Keratinocyte (primary cell): ENCODE results near the gene SLC16A9. TPM values are rescaled to one million over a fixed set of nuclear protein-coding genes. Genes with fewer than 3 reads are reported as not detected.
"Not testable (repeated sequence)": the region's sequence is repeated elsewhere in the genome, so short reads cannot be mapped to it uniquely, and the experiment has no call there.

Source experiments
- DNase-seq: peaks from one replicate; pipeline ENCODE4 v3.0.0-alpha.2; 2011; ENCODE audit warnings: low read depth, missing footprints, low spot score
- FAIRE-seq: peaks from 2 replicates; lab custom pipeline; 2011; peaks lifted over from hg19 to GRCh38; lab: Jason Lieb, UNC
- H2AFZ ChIP-seq: 2 replicates; pipeline ENCODE4 v1.6.0; 2012; ENCODE audit warnings: low read length, control low read depth, inconsistent platforms; ENCODE audit not compliant: control insufficient read depth
- H3K27ac ChIP-seq: 2 replicates; pipeline ENCODE4 v1.5.1; 2011; ENCODE audit warnings: low read length; ENCODE audit not compliant: control insufficient read depth, insufficient read depth
- H3K27me3 ChIP-seq: 3 replicates; pipeline ENCODE4 v1.6.0; 2011; ENCODE audit warnings: low read length; ENCODE audit not compliant: control insufficient read depth, insufficient read depth; ENCODE audit errors: extremely low read depth
- H3K36me3 ChIP-seq, 2 experiments: 2 replicates in 1 of 2; 3 replicates in 1 of 2; pipeline ENCODE4 v1.5.1; 2011; ENCODE audit warnings: low read length in 2 of 2, mild to moderate bottlenecking in 1 of 2; ENCODE audit not compliant: control insufficient read depth in 2 of 2, insufficient read depth in 2 of 2; ENCODE audit errors: extremely low read depth in 1 of 2
- H3K4me1 ChIP-seq: 3 replicates; pipeline ENCODE4 v1.5.1; 2011; ENCODE audit warnings: low read length; ENCODE audit not compliant: control insufficient read depth, insufficient read depth; ENCODE audit errors: extremely low read depth
- H3K4me2 ChIP-seq: 3 replicates; pipeline ENCODE4 v1.6.0; 2011; ENCODE audit warnings: low read depth, low read length; ENCODE audit not compliant: control insufficient read depth, insufficient read depth; ENCODE audit errors: extremely low read depth
- H3K4me3 ChIP-seq, 3 experiments: fragments of 200-600 bp in 1 of 3; sonication (generic) in 1 of 3; 2 replicates in 2 of 3; 3 replicates in 1 of 3; pipeline ENCODE4 v1.5.1; 2011 to 2016; ENCODE audit warnings: low read length in 3 of 3, mild to moderate bottlenecking in 3 of 3, control low read depth in 2 of 3, inconsistent platforms in 1 of 3, low read depth in 1 of 3, mixed read lengths in 1 of 3, mixed run types in 1 of 3, moderate library complexity in 1 of 3; ENCODE audit not compliant: control insufficient read depth in 2 of 3, insufficient read depth in 2 of 3; ENCODE audit errors: extremely low read depth in 1 of 3
- H3K79me2 ChIP-seq: 2 replicates; pipeline ENCODE4 v1.6.0; 2012; ENCODE audit warnings: low read length; ENCODE audit not compliant: control insufficient read depth, insufficient read depth
- H3K9ac ChIP-seq: 3 replicates; pipeline ENCODE4 v1.6.0; 2011; ENCODE audit warnings: low read length; ENCODE audit not compliant: control insufficient read depth, insufficient read depth; ENCODE audit errors: extremely low read depth
- H3K9me1 ChIP-seq: 3 replicates; pipeline ENCODE4 v1.6.0; 2011; ENCODE audit warnings: low read length; ENCODE audit not compliant: control insufficient read depth, insufficient read depth; ENCODE audit errors: extremely low read depth
- H3K9me3 ChIP-seq: 2 replicates; pipeline ENCODE4 v1.5.1; 2012; ENCODE audit warnings: low read depth, low read length; ENCODE audit not compliant: control insufficient read depth
- H4K20me1 ChIP-seq: 3 replicates; pipeline ENCODE4 v1.6.0; 2011; ENCODE audit warnings: low read length; ENCODE audit not compliant: control insufficient read depth, insufficient read depth; ENCODE audit errors: extremely low read depth
- EZH2 ChIP-seq: IDR thresholded peaks from one replicate; pipeline ENCODE4 v1.6.1; 2012; ENCODE audit warnings: inconsistent platforms, mild to moderate bottlenecking, low read length, moderate library complexity
- dilution Hi-C: fragments of 300-500 bp; cut with MboI; formaldehyde crosslinking; loops from one replicate; pipeline ENCODE4 v1.7.0; 2020; ENCODE audit warnings: low sequenced_read_pairs; ENCODE audit not compliant: extremely low pct_ligation_motif_present
- polyA plus RNA-seq, 5 experiments: library from polyadenylated mRNA; depleted of rRNA in 3 of 5; stranded (reverse) in 3 of 5; stranded (forward) in 1 of 5; unstranded in 1 of 5; fragments of >200 nt; gene quantifications; 1 replicate in 1 of 5; 2 replicates in 3 of 5; 3 replicates in 1 of 5; pipeline versions ENCODE4 v1.2.1 to v1.2.3, GENCODE V29; 2011 to 2012; ENCODE audit warnings: missing spikeins in 2 of 5, low read depth in 1 of 5, low replicate concordance in 1 of 5
- TF ChIP-seq, protein P1 (sequence below), 3 experiments: IDR thresholded peaks in 1 of 3; conservative IDR thresholded peaks in 1 of 3; optimal IDR thresholded peaks in 1 of 3; 2 replicates in 2 of 3; 3 replicates in 1 of 3; pipeline versions ENCODE3 to v1.5.1; 2011; ENCODE audit warnings: low read length in 3 of 3, mild to moderate bottlenecking in 3 of 3, moderate library complexity in 2 of 3, control low read depth in 1 of 3, inconsistent platforms in 1 of 3; ENCODE audit not compliant: insufficient read depth in 2 of 3; ENCODE audit errors: extremely low read depth in 1 of 3

SLC16A9 gene
- polyA plus RNA-seq, 1 donor (not counting 4 experiments of a cell fraction or from before 2014, with no cell fraction given) = 4.5 TPM

DNA sequence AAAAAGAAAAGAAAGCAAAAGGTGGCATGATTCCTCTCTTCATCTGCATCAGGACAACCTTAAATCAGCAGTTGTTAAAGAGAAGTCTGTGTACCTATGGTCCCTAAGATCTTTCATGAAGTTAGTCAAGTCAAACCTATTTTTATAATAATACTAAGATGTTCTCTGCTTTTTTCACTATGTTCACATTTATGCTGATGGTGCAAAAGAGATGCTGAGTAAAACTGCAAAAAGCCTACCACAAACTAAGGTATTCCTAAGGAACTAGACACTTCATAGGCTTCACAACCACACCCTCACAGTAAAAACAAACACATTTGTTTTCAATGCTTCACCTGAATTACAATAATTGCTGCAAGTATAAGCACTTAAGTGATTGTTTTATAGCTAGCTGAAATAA, 43.3 kb downstream of the SLC16A9 start:
- Histone ChIP-seq H3K79me2 (no peaks in the 10 kb centered on the region), H3K27ac (no peak overlapping the region), H3K36me3 (no peaks in the 10 kb centered on the region), H3K27me3 (no peaks in the 10 kb centered on the region), H3K9ac (no peak overlapping the region), H3K4me1 (no peaks in the 10 kb centered on the region), H3K4me2 (no peak overlapping the region), H3K9me3 (no peaks in the 10 kb centered on the region), H3K4me3 (no peak overlapping the region), H2AFZ (no peak overlapping the region), H4K20me1 (no peaks in the 10 kb centered on the region), H3K9me1 (no peaks in the 10 kb centered on the region)
- TF ChIP-seq, protein P1, sequence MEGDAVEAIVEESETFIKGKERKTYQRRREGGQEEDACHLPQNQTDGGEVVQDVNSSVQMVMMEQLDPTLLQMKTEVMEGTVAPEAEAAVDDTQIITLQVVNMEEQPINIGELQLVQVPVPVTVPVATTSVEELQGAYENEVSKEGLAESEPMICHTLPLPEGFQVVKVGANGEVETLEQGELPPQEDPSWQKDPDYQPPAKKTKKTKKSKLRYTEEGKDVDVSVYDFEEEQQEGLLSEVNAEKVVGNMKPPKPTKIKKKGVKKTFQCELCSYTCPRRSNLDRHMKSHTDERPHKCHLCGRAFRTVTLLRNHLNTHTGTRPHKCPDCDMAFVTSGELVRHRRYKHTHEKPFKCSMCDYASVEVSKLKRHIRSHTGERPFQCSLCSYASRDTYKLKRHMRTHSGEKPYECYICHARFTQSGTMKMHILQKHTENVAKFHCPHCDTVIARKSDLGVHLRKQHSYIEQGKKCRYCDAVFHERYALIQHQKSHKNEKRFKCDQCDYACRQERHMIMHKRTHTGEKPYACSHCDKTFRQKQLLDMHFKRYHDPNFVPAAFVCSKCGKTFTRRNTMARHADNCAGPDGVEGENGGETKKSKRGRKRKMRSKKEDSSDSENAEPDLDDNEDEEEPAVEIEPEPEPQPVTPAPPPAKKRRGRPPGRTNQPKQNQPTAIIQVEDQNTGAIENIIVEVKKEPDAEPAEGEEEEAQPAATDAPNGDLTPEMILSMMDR (optimal IDR thresholded peaks at IDR 0.05 in 1 of 3, IDR thresholded peaks at IDR 0.05 in 1 of 3, conservative IDR thresholded peaks at IDR 0.05 in 1 of 3; ENCODE audit: extremely low read depth in 1 of 3, insufficient read depth in 2 of 3, low read length in 3 of 3) = no peak
- TF ChIP-seq EZH2 = no peak
- FAIRE-seq = no peak
- dilution Hi-C loops = no loop called here
- DNase-seq = no peak

DNA sequence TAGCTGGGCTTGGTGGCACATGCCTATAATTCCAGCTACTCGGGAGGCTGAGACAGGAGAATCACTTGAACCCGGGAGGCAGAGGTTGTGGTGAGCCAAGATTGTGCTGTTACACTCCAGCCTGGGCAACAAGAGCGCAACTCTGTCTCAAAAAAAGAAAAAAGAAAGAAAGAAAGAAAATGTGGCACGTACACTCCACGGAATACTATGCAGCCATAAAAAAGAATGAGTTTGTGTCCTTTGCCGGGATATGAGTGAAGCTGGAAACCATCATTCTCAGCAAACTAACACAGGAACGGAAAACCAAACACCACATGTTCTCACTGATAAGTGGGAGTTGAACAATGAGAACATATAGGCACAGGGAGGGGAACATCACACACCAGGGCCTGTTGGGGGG, 46.4 kb downstream of the SLC16A9 start:
- H3K36me3 ChIP-seq, H3K9me3 ChIP-seq, H3K4me2 ChIP-seq, FAIRE-seq, H3K4me3 ChIP-seq, H3K9ac ChIP-seq, H2AFZ ChIP-seq, H4K20me1 ChIP-seq, H3K27ac ChIP-seq, H3K9me1 ChIP-seq, dilution Hi-C loops, H3K27me3 ChIP-seq, H3K79me2 ChIP-seq, DNase-seq, H3K4me1 ChIP-seq: not testable (repeated sequence)

DNA sequence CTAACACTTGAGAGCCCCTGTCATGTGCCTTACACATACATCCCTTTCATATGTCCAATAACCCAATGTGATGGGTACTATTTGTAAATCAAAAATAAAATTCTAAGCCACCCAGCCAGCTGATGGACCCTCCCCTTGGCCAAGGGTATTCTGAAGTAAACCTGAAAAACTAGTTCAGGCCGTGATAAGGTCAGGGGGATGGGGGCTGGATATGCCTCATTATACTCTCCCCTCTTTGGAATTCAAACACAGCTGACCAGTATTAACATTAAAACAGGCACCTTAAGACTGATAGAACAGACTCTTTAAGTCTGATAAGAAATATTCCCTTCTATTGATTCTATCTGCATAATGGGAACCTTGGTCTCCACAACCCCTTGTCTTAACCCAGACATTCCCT, 51.9 kb downstream of the SLC16A9 start:
- dilution Hi-C loops = no loop called here
- no peak for FAIRE-seq

More for the DNA sequence above, 51.9 kb downstream of the SLC16A9 start:
- no peak for TF ChIP-seq EZH2
- TF ChIP-seq, protein P1 (optimal IDR thresholded peaks at IDR 0.05 in 1 of 3, IDR thresholded peaks at IDR 0.05 in 1 of 3, conservative IDR thresholded peaks at IDR 0.05 in 1 of 3; ENCODE audit: extremely low read depth in 1 of 3, insufficient read depth in 2 of 3, low read length in 3 of 3) = no peak
- Histone ChIP-seq H3K27me3 (no peaks in the 10 kb centered on the region), H3K9ac (no peak overlapping the region), H3K36me3 (no peaks in the 10 kb centered on the region), H3K27ac (no peak overlapping the region), H2AFZ (no peak overlapping the region), H3K9me3 (no peaks in the 10 kb centered on the region), H3K79me2 (no peaks in the 10 kb centered on the region), H3K4me2 (no peak overlapping the region), H3K4me1 (peaks cover 2% of the 10 kb centered on the region), H3K9me1 (no peaks in the 10 kb centered on the region), H4K20me1 (no peaks in the 10 kb centered on the region), H3K4me3 (no peak overlapping the region)
- no peak for DNase-seq
